OCI-LY1 (cell line): ENCODE results near the gene DNAJC8.

Experiments used
- H2AFZ ChIP-seq: fragments of 200-600 bp; sonication (generic), shearing (Covaris generic); 2 replicates; pipeline ENCODE4 v1.6.0; 2014; ENCODE audit warnings: antibody characterized with exemption, mild to moderate bottlenecking, low read length
- H3F3A ChIP-seq: fragments of 200-600 bp; sonication (generic), shearing (Covaris generic); 2 replicates; pipeline ENCODE4 v1.6.0; 2014; ENCODE audit warnings: mild to moderate bottlenecking, antibody characterized with exemption, low read length, moderate library complexity; ENCODE audit not compliant: insufficient read depth
- H3K27ac ChIP-seq: fragments of 200-600 bp; sonication (generic); 2 replicates; pipeline ENCODE4 v1.5.1; 2014; ENCODE audit warnings: low read length, mixed run types, mild to moderate bottlenecking, low read depth; ENCODE audit not compliant: poor library complexity, severe bottlenecking
- H3K27me3 ChIP-seq: fragments of 200-600 bp; sonication (generic); 2 replicates; pipeline ENCODE4 v1.6.0; 2014; ENCODE audit warnings: antibody characterized with exemption, mild to moderate bottlenecking, low read length, moderate library complexity; ENCODE audit not compliant: insufficient read depth
- H3K36me3 ChIP-seq: fragments of 200-600 bp; sonication (generic); 2 replicates; pipeline ENCODE4 v1.6.1; 2014; ENCODE audit warnings: mild to moderate bottlenecking, antibody characterized with exemption, low read length, moderate library complexity, mixed read lengths; ENCODE audit not compliant: insufficient read depth
- H3K4me1 ChIP-seq: fragments of 200-600 bp; sonication (generic); 2 replicates; pipeline ENCODE4 v1.5.1; 2014; ENCODE audit warnings: mild to moderate bottlenecking, low read length, moderate library complexity; ENCODE audit not compliant: insufficient read depth, severe bottlenecking
- H3K4me2 ChIP-seq: fragments of 200-600 bp; sonication (generic), shearing (Covaris generic); 2 replicates; pipeline ENCODE4 v1.6.1; 2014; ENCODE audit warnings: low read length
- H3K4me3 ChIP-seq: fragments of 200-600 bp; sonication (generic); 2 replicates; pipeline ENCODE4 v1.5.1; 2014; ENCODE audit warnings: low read length, low read depth, mild to moderate bottlenecking, mixed read lengths; ENCODE audit not compliant: poor library complexity, severe bottlenecking
- H3K79me2 ChIP-seq: fragments of 200-600 bp; shearing (Covaris generic); 2 replicates; pipeline ENCODE4 v1.6.1; 2016; ENCODE audit warnings: mixed run types, low read length, mixed read lengths; ENCODE audit not compliant: insufficient read depth
- H3K9ac ChIP-seq: fragments of 200-600 bp; sonication (generic), shearing (Covaris generic); 2 replicates; pipeline ENCODE4 v1.6.1; 2014; ENCODE audit warnings: mild to moderate bottlenecking, low read length, mixed read lengths
- H3K9me2 ChIP-seq: fragments of 200-600 bp; sonication (generic), shearing (Covaris generic); 2 replicates; pipeline ENCODE4 v1.6.1; 2014; ENCODE audit warnings: low read depth, mild to moderate bottlenecking, low read length, mixed read lengths
- H3K9me3 ChIP-seq: fragments of 200-600 bp; shearing (Covaris generic); 2 replicates; pipeline ENCODE4 v1.6.1; 2014; ENCODE audit warnings: low read length, mixed read lengths
- H4K20me1 ChIP-seq: fragments of 200-600 bp; sonication (generic), shearing (Covaris generic); 2 replicates; pipeline ENCODE4 v1.6.0; 2016; ENCODE audit warnings: mild to moderate bottlenecking, low read length; ENCODE audit not compliant: insufficient read depth
- CTCF ChIP-seq: fragments of 200-600 bp; sonication (generic), shearing (Covaris generic); IDR thresholded peaks from 2 replicates; pipeline ENCODE4 v1.5.1; 2017; ENCODE audit warnings: mild to moderate bottlenecking, antibody characterized with exemption, low read length, moderate library complexity, mixed read lengths
- EZH2 ChIP-seq: fragments of 200-600 bp; sonication (generic), shearing (Covaris generic); IDR thresholded peaks from 2 replicates; pipeline ENCODE4 v1.8.0; 2017; ENCODE audit warnings: borderline replicate concordance, mixed run types, mild to moderate bottlenecking, antibody characterized with exemption, low read length, moderate library complexity, mixed read lengths

DNAJC8 gene

GRCh38 chr1:28172713-28173150 is 60.1 kb downstream of the DNAJC8 start:
- Histone ChIP-seq H3K79me2 (no peaks in the 10 kb centered on the region), H2AFZ (no peak overlapping the region), H3K9ac (peak overlapping the region; percentile 53), H3K27me3 (no peaks in the 10 kb centered on the region), H3K4me2 (peak overlapping the region; percentile 61), H3K4me3 (peak overlapping the region; percentile 11), H3K36me3 (no peaks in the 10 kb centered on the region), H3K9me3 (no peaks in the 10 kb centered on the region), H3K4me1 (peaks cover 84% of the 10 kb centered on the region), H3K27ac (peak overlapping the region; percentile 97), H3K9me2 (no peaks in the 10 kb centered on the region), H4K20me1 (no peaks in the 10 kb centered on the region), H3F3A (peaks cover 4% of the 10 kb centered on the region)
- TF ChIP-seq EZH2 (no peak), CTCF (no peak)

- Histone ChIP-seq H3K27me3 (no peaks in the 10 kb centered on the region), H3F3A (peaks cover 4% of the 10 kb centered on the region), H3K9ac (no peak overlapping the region; the same call in 1 of the 2 replicates), H3K27ac (peak overlapping the region; percentile 97), H4K20me1 (no peaks in the 10 kb centered on the region), H3K36me3 (no peaks in the 10 kb centered on the region), H3K9me3 (no peaks in the 10 kb centered on the region), H3K4me3 (no peak overlapping the region), H3K79me2 (no peaks in the 10 kb centered on the region), H3K4me2 (no peak overlapping the region; the same call in 1 of the 2 replicates), H3K4me1 (peaks cover 69% of the 10 kb centered on the region), H3K9me2 (no peaks in the 10 kb centered on the region), H2AFZ (no peak overlapping the region)
- no peak for TF ChIP-seq EZH2
- TF ChIP-seq CTCF: no peak
Measured at GRCh38 chr1:28171246-28171645, 61.6 kb downstream of the DNAJC8 start.

GRCh38 chr1:28170001-28170596 is 62.7 kb downstream of the DNAJC8 start:
- H3K4me2 ChIP-seq: no peak overlapping the region
- H2AFZ ChIP-seq: no peak overlapping the region
- H3K4me1 ChIP-seq: peaks cover 58% of the 10 kb centered on the region
- H4K20me1 ChIP-seq: no peaks in the 10 kb centered on the region
- H3K9me3 ChIP-seq: no peaks in the 10 kb centered on the region
- no peak overlapping the region for H3K9ac ChIP-seq
- no peaks in the 10 kb centered on the region for H3K9me2 ChIP-seq
- no peaks in the 10 kb centered on the region for H3K36me3 ChIP-seq
- no peak overlapping the region for H3K4me3 ChIP-seq
- H3K27ac ChIP-seq: peak overlapping the region; percentile 82
- H3F3A ChIP-seq: peaks cover 4% of the 10 kb centered on the region
- H3K27me3 ChIP-seq: no peaks in the 10 kb centered on the region
- no peaks in the 10 kb centered on the region for H3K79me2 ChIP-seq
- TF ChIP-seq CTCF: no peak
- TF ChIP-seq EZH2: no peak
